HG03103 (cell line): Measurements from ENCODE around the gene CDC5L.

ENCODE experiments used
- ATAC-seq: cut with Tn5 transposase; IDR thresholded peaks from one replicate; pipeline ENCODE4 v1.9.1; 2021; ENCODE audit warnings: low read depth; ENCODE audit not compliant: unreplicated experiment

The CDC5L gene

GRCh38 chr6:44494011-44494501 is 106.5 kb downstream of the CDC5L start:
- no peak for ATAC-seq

- no peak for ATAC-seq
Measured at GRCh38 chr6:44495036-44495901, 107.8 kb downstream of the CDC5L start.

- no peak for ATAC-seq
Measured at GRCh38 chr6:44496665-44497369, 109.3 kb downstream of the CDC5L start.

- ATAC-seq: no peak
Measured at GRCh38 chr6:44497807-44498206, 110.3 kb downstream of the CDC5L start.

GRCh38 chr6:44498436-44498835 is 110.9 kb downstream of the CDC5L start:
- no peak for ATAC-seq

GRCh38 chr6:44499609-44500008 is 112.1 kb downstream of the CDC5L start:
- no peak for ATAC-seq
